Measurements from ENCODE around the gene NEDD4L.

Gene NEDD4L

GRCh38 chr18:58058720-58059119, 14.7 kb downstream of the NEDD4L start:
- no peak for DNase-seq (ENCODE audit: low spot score)
- in situ Hi-C loops (cut with MboI; ENCODE audit: low pct_unique_long_range_greater_than_20kb, low sequenced_read_pairs, unreplicated experiment) = no loop called here
- no peak for TF ChIP-seq CTCF (IDR thresholded peaks at IDR 0.05; ENCODE audit: extremely low read depth, insufficient read depth, missing control alignments)

DNA sequence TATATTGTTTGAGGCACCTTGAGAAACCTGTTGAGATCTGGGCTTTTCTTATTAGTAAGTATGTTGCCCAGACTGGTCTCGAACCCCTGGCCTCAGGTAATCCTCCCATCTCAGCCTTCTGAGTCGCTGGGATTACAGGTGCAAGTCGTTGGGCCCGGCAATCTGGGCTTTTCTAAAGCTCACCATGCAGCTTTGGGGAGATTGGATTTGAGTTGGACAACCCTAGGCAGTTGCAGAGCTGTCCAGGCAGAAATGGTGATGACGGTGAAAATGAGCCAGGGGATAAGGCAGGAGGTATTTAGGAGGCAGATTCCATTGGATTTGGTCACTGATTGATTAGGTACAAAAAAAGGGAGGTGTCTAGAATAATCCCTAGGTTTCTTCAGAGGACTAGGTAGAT, 16.2 kb downstream of the NEDD4L start:
- TF ChIP-seq CTCF (IDR thresholded peaks at IDR 0.05; ENCODE audit: extremely low read depth, insufficient read depth, missing control alignments) = no peak
- in situ Hi-C loops (cut with MboI; ENCODE audit: low pct_unique_long_range_greater_than_20kb, low sequenced_read_pairs, unreplicated experiment) = no loop called here
- no peak for DNase-seq (ENCODE audit: low spot score)

GRCh38 chr18:58061349-58061748, 17.3 kb downstream of the NEDD4L start:
- no peak for TF ChIP-seq CTCF (IDR thresholded peaks at IDR 0.05; ENCODE audit: extremely low read depth, insufficient read depth, missing control alignments)
- in situ Hi-C loops (cut with MboI; ENCODE audit: low pct_unique_long_range_greater_than_20kb, low sequenced_read_pairs, unreplicated experiment) = no loop called here
- no peak for DNase-seq (ENCODE audit: low spot score)

DNA sequence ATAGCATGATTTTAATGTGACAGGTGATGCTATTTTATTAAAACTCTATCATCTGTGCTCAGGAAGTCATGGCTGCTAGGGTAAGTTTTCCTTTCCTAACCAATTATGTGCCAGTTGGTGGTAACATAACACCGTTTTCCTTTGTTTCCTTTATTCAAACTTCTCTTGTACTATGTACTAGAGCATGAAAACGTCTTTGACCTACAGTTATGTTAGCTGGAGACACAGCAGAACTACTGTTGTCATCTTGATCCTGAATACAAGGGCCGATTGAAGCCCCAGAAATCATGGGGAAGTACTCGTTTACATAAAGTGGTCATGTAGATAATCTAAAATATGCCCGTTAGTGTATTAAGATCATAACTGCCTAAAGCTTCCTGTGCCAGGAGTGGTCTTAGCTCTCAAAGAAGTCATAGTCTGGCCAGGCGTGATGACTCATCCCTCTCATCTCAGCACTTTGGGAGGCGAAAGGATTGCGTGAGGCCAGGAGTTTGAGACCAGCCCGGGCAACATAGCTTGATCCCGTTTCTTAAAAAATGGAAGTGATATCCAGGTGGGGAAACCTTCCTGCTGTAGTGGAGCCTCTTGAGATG, 20.5 kb downstream of the NEDD4L start:
- TF ChIP-seq CTCF (IDR thresholded peaks at IDR 0.05; ENCODE audit: extremely low read depth, insufficient read depth, missing control alignments) = no peak
- DNase-seq (ENCODE audit: low spot score) = no peak
- in situ Hi-C loops (cut with MboI; ENCODE audit: low pct_unique_long_range_greater_than_20kb, low sequenced_read_pairs, unreplicated experiment) = no loop called here

GRCh38 chr18:58065956-58066355, 21.9 kb downstream of the NEDD4L start:
- in situ Hi-C loops (cut with MboI; ENCODE audit: low pct_unique_long_range_greater_than_20kb, low sequenced_read_pairs, unreplicated experiment) = no loop called here
- no peak for TF ChIP-seq CTCF (IDR thresholded peaks at IDR 0.05; ENCODE audit: extremely low read depth, insufficient read depth, missing control alignments)
- no peak for DNase-seq (ENCODE audit: low spot score)

- no peak for DNase-seq (ENCODE audit: low spot score)
- TF ChIP-seq CTCF (IDR thresholded peaks at IDR 0.05; ENCODE audit: extremely low read depth, insufficient read depth, missing control alignments) = no peak
- in situ Hi-C loops (cut with MboI; ENCODE audit: low pct_unique_long_range_greater_than_20kb, low sequenced_read_pairs, unreplicated experiment) = no loop called here
Observed at GRCh38 chr18:58067601-58068000, 23.6 kb downstream of the NEDD4L start.

- TF ChIP-seq CTCF (IDR thresholded peaks at IDR 0.05; ENCODE audit: extremely low read depth, insufficient read depth, missing control alignments) = no peak
- in situ Hi-C loops (cut with MboI; ENCODE audit: low pct_unique_long_range_greater_than_20kb, low sequenced_read_pairs, unreplicated experiment) = no loop called here
- DNase-seq (ENCODE audit: low spot score) = no peak
Observed at GRCh38 chr18:58069099-58069498, 25.1 kb downstream of the NEDD4L start.

Measured in GM13977 (cell line).